GM13976 (cell line): ENCODE data around the gene REPS2.

Experiments used
- DNase-seq: peaks from one replicate; pipeline ENCODE4 v3.0.0; 2012; ENCODE audit warnings: low spot score
- in situ Hi-C: fragments of 300-500 bp; cut with MboI; formaldehyde crosslinking; loops from one replicate; pipeline ENCODE4 v1.12.0; 2022; ENCODE audit warnings: low sequenced_read_pairs, mixed read lengths, inconsistent platforms; ENCODE audit not compliant: unreplicated experiment
- TF ChIP-seq, protein P1 (sequence below): IDR thresholded peaks from 2 replicates; pipeline ENCODE4 v1.5.1; 2012; ENCODE audit warnings: borderline replicate concordance, mild to moderate bottlenecking; ENCODE audit not compliant: insufficient read depth; ENCODE audit errors: extremely low read depth, missing control alignments, control extremely low read depth

The REPS2 gene

DNA sequence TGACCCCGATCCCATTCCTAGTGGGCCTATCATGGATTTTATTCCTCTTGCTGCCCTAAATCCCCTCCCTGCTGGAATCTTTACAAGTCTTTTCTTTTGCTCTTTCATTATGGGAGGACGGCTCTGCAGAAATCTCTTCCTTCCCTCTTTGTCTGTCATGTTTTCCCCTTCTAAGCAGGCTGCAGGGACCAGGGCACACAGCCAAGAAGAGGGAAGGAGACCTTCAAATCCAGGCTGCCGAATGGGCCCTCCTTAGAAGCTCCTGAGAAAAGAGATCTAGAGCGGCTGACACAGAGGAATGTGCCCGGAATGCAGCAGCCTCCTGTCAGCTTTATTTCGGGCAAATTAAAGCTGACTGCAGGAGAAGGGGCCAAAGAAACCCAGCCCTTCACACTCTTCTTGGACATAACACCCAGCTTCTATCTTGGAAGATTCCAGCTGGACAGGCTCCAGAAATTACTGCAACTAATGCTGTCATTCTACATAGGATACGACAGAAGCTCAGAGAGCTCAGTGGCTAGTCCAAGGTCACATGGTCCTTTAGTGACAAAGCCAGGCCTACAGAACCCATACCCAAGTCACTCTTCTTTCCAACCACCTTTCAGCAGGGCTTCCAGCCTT, 240.8 kb downstream of the REPS2 start:
- no peak for DNase-seq
- in situ Hi-C loops, result no loop called here
- TF ChIP-seq, protein P1, sequence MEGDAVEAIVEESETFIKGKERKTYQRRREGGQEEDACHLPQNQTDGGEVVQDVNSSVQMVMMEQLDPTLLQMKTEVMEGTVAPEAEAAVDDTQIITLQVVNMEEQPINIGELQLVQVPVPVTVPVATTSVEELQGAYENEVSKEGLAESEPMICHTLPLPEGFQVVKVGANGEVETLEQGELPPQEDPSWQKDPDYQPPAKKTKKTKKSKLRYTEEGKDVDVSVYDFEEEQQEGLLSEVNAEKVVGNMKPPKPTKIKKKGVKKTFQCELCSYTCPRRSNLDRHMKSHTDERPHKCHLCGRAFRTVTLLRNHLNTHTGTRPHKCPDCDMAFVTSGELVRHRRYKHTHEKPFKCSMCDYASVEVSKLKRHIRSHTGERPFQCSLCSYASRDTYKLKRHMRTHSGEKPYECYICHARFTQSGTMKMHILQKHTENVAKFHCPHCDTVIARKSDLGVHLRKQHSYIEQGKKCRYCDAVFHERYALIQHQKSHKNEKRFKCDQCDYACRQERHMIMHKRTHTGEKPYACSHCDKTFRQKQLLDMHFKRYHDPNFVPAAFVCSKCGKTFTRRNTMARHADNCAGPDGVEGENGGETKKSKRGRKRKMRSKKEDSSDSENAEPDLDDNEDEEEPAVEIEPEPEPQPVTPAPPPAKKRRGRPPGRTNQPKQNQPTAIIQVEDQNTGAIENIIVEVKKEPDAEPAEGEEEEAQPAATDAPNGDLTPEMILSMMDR, result no peak

DNA sequence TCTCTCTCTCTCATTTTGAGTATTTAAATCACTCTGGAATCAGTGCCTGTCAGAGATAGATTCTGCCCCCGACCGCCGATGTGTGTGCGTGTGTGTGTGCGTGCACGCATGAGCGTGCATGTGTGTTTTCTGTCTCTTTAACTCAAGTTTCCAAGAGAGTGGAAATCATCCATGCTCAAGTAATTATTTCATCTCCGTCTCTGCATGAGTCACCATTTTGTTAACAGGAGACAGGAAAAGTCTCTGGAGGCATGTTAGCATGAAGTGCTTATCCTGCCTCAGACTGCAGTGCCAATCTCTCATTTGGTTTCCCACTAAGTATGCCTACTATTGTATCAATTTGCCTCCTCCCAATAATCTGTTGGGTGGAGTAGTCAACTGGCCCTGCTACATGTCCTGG, 245.6 kb downstream of the REPS2 start:
- in situ Hi-C loops, result no loop called here
- TF ChIP-seq, protein P1, result no peak
- DNase-seq, result no peak
